ENCODE results near the gene POR. TPM values are rescaled to one million over a fixed set of nuclear protein-coding genes. Genes with fewer than 3 reads are reported as not detected.

POR gene
- total RNA-seq, 3 donors from 2014 or later: 40.8 to 63.6 (median 57.7) TPM

DNA sequence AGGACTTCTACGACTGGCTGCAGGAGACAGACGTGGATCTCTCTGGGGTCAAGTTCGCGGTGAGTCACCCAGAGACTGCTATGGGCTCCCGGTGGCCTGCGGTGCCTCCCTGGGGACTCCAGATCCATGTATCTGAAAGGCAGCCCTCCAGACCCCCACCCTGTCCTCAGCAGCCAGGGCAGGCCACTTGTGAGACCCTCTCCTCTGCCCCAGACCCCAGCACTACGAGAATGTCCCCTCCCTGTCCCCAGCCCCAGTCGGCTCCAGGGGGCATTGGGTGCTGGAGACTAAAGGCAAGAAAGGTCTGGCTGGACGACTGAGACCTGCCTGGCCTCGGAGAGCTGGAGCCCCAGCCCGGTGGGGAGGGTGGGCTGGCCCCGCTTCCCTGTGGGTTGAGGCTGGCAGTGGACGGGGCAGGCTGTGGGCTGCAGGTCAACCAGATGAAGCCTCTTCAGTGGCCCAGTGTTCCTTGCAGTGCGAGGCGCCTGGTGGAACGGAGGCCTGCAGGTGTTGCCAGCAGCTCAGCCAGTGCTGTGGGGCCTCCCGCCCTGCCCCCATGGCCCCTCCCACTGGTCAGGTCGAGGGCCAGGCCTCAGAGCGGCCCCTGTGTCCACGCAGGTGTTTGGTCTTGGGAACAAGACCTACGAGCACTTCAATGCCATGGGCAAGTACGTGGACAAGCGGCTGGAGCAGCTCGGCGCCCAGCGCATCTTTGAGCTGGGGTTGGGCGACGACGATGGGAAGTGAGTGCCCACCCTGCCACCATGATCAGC, 65.7 kb downstream of the POR start:
- Mint-ChIP-seq H3K4me1 (ENCODE audit: low read depth) (no peaks in the 10 kb centered on the region), H3K9me3 (no peaks in the 10 kb centered on the region), H3K36me3 (ENCODE audit: insufficient read depth) (peaks cover 3% of the 10 kb centered on the region), H3K27me3 (ENCODE audit: low read depth) (no peaks in the 10 kb centered on the region), H3K4me3 (no peak overlapping the region)
- DNase-seq (no peak), ATAC-seq (no peak)

DNA sequence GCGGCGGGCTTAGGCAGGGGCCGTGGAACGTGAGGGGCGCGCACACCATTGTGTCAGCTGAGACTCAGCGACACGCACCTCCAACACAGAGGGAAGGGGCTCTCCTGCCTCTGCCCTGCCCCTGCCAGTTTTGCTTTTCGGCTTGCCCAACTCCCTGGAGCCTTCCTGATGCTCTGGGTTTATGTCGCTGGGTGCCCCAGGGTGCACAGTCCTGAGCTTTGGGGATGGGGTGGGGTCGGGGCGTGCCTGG, 66.2 kb downstream of the POR start:
- ATAC-seq: no peak

GRCh38 chr7:75981453-75982305, 66.7 kb downstream of the POR start:
- ATAC-seq: no peak
- H3K36me3 Mint-ChIP-seq (ENCODE audit: insufficient read depth): peaks cover 3% of the 10 kb centered on the region
- H3K9me3 Mint-ChIP-seq: no peaks in the 10 kb centered on the region
- DNase-seq: no peak
- no peak overlapping the region for H3K4me3 Mint-ChIP-seq
- H3K4me1 Mint-ChIP-seq (ENCODE audit: low read depth): no peaks in the 10 kb centered on the region
- H3K27me3 Mint-ChIP-seq (ENCODE audit: low read depth): no peaks in the 10 kb centered on the region

More for the DNA sequence above, 66.2 kb downstream of the POR start:
- no peak overlapping the region for H3K4me3 Mint-ChIP-seq
- no peaks in the 10 kb centered on the region for H3K4me1 Mint-ChIP-seq (ENCODE audit: low read depth)
- no peaks in the 10 kb centered on the region for H3K27me3 Mint-ChIP-seq (ENCODE audit: low read depth)
- H3K9me3 Mint-ChIP-seq: no peaks in the 10 kb centered on the region
- H3K36me3 Mint-ChIP-seq (ENCODE audit: insufficient read depth): peaks cover 3% of the 10 kb centered on the region
- no peak for DNase-seq

DNA sequence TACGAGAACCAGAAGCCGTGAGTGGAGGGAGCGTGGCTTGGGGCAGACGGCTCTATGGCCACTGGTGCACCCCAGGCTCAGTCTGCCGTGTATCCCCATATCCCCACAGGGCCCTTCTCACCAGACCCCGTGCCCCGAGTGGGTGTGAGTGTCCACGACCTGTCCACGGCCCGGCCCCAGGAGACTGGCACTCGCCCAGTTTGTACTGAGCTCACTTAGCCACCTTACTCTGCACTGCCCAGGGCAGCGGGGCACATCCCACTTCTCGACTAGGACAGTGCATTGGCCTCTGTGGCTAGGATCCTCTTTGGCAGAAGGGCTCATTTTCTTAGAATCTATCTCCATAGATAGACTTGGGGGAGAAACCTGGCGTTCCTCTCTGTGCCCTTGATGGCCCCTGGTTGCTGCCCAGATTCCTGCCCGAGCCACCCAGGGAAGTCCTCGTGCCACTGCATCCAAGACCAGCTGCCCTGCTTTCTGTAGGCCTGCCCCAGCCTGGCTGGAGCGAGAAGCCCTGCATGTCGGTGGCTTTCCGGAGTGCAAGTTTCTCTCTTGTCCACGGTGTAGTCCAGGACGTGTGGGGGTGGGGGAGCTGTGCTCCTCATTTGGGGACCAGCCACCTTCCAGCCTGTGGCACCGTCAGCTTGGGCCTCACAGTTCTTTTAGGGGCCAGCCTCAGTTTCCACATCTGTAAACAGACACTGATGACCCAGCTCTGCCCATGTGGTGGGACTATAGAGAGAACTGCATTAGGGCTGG, 67.5 kb downstream of the POR start:
- ATAC-seq (no peak), DNase-seq (no peak)
- H3K36me3 Mint-ChIP-seq (ENCODE audit: insufficient read depth): peaks cover 6% of the 10 kb centered on the region
- H3K4me1 Mint-ChIP-seq (ENCODE audit: low read depth): peaks cover 2% of the 10 kb centered on the region
- H3K4me3 Mint-ChIP-seq: no peak overlapping the region
- H3K9me3 Mint-ChIP-seq: no peaks in the 10 kb centered on the region
- H3K27me3 Mint-ChIP-seq (ENCODE audit: low read depth): no peaks in the 10 kb centered on the region

- no peak overlapping the region for H3K4me3 Mint-ChIP-seq
- no peaks in the 10 kb centered on the region for H3K9me3 Mint-ChIP-seq
- peaks cover 6% of the 10 kb centered on the region for H3K36me3 Mint-ChIP-seq (ENCODE audit: insufficient read depth)
- H3K4me1 Mint-ChIP-seq (ENCODE audit: low read depth): peaks cover 2% of the 10 kb centered on the region
- no peaks in the 10 kb centered on the region for H3K27me3 Mint-ChIP-seq (ENCODE audit: low read depth)
- no peak for ATAC-seq
- DNase-seq: no peak
Measured at GRCh38 chr7:75983471-75984129, 68.6 kb downstream of the POR start.

DNA sequence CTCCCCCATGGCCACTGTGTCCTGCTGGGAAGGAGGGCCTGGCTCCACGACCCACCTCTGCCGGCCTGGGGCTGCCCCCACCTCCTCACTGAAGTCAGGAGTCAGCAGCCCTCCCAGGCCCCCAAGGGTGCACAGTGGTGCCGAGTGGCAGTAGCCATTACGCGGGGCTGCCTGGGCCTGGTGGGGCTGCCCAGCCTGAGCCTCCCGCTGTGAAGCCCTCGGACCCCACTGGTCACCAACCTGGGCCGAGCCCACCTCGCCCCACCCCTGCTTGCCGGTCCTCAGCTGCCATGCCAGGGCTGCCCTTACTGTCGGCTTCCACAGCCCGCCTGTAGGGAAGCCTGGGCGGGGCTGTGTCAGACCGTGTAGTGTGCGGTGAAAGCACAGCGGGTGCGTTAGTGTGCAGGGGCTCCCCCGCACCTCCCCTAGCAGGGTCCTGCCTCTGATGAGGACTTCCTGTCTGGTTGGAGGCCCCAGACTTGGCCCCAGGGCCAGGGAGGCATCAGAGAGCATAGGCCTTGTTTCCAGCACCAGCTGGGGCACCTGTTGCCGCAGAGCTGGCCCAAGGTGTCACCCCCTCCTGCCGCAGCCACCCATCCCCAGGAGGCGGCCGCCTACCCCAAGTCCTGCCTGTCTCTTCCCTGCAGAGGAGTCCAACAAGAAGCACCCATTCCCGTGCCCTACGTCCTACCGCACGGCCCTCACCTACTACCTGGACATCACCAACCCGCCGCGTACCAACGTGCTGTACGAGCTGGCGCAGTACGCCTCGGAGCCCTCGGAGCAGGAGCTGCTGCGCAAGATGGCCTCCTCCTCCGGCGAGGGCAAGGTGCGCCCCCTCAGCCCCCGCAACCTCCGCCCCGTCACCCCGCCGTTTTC, 69.4 kb downstream of the POR start:
- ATAC-seq (no peak), DNase-seq (no peak)
- Mint-ChIP-seq H3K9me3 (no peaks in the 10 kb centered on the region), H3K4me1 (ENCODE audit: low read depth) (peaks cover 2% of the 10 kb centered on the region), H3K36me3 (ENCODE audit: insufficient read depth) (peaks cover 6% of the 10 kb centered on the region), H3K27me3 (ENCODE audit: low read depth) (no peaks in the 10 kb centered on the region), H3K4me3 (no peak overlapping the region)

DNA sequence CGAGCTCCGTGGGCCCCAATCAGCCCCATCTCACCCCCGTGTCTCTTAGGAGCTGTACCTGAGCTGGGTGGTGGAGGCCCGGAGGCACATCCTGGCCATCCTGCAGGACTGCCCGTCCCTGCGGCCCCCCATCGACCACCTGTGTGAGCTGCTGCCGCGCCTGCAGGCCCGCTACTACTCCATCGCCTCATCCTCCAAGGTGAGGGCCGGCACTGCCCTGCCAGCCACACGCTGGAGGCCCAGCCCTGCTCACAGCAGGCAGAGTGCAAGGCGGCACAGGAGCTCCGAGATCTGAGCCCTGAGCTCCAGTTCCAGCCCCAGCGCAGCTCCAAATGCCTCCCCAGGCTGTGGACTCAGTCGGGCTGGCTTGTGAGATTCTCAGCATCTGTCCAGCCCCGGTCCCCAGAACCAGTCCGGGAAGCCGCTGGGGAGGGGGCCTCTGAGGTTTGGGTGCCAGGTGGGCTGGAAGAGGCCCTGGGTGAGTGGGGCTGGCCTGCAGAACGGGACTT, 70.1 kb downstream of the POR start:
- Mint-ChIP-seq H3K4me1 (ENCODE audit: low read depth) (peaks cover 8% of the 10 kb centered on the region), H3K36me3 (ENCODE audit: insufficient read depth) (peaks cover 5% of the 10 kb centered on the region), H3K4me3 (no peak overlapping the region), H3K27me3 (ENCODE audit: low read depth) (no peaks in the 10 kb centered on the region), H3K9me3 (no peaks in the 10 kb centered on the region)
- no peak for ATAC-seq
- DNase-seq: no peak

DNA sequence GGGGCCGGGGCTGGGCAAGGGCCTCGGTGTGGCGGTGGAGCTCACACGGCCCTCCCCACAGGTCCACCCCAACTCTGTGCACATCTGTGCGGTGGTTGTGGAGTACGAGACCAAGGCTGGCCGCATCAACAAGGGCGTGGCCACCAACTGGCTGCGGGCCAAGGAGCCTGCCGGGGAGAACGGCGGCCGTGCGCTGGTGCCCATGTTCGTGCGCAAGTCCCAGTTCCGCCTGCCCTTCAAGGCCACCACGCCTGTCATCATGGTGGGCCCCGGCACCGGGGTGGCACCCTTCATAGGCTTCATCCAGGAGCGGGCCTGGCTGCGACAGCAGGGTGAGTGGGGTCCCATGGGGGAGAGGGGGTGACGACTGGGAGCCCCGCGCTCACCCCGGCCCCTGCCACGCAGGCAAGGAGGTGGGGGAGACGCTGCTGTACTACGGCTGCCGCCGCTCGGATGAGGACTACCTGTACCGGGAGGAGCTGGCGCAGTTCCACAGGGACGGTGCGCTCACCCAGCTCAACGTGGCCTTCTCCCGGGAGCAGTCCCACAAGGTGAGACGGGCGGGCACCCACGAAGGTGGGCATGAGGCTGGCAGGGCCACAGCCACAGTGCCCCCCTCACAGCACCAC, 70.7 kb downstream of the POR start:
- peaks cover 3% of the 10 kb centered on the region for H3K36me3 Mint-ChIP-seq (ENCODE audit: insufficient read depth)
- H3K4me1 Mint-ChIP-seq (ENCODE audit: low read depth): peaks cover 8% of the 10 kb centered on the region
- H3K9me3 Mint-ChIP-seq: no peaks in the 10 kb centered on the region
- no peak for ATAC-seq
- no peak for DNase-seq
- no peak overlapping the region for H3K4me3 Mint-ChIP-seq
- no peaks in the 10 kb centered on the region for H3K27me3 Mint-ChIP-seq (ENCODE audit: low read depth)

GRCh38 chr7:75986147-75986781, 71.3 kb downstream of the POR start:
- Mint-ChIP-seq H3K36me3 (ENCODE audit: insufficient read depth) (peaks cover 3% of the 10 kb centered on the region), H3K4me3 (no peak overlapping the region), H3K27me3 (ENCODE audit: low read depth) (no peaks in the 10 kb centered on the region), H3K9me3 (no peaks in the 10 kb centered on the region), H3K4me1 (ENCODE audit: low read depth) (peaks cover 11% of the 10 kb centered on the region)
- ATAC-seq (no peak), DNase-seq (no peak)

DNA sequence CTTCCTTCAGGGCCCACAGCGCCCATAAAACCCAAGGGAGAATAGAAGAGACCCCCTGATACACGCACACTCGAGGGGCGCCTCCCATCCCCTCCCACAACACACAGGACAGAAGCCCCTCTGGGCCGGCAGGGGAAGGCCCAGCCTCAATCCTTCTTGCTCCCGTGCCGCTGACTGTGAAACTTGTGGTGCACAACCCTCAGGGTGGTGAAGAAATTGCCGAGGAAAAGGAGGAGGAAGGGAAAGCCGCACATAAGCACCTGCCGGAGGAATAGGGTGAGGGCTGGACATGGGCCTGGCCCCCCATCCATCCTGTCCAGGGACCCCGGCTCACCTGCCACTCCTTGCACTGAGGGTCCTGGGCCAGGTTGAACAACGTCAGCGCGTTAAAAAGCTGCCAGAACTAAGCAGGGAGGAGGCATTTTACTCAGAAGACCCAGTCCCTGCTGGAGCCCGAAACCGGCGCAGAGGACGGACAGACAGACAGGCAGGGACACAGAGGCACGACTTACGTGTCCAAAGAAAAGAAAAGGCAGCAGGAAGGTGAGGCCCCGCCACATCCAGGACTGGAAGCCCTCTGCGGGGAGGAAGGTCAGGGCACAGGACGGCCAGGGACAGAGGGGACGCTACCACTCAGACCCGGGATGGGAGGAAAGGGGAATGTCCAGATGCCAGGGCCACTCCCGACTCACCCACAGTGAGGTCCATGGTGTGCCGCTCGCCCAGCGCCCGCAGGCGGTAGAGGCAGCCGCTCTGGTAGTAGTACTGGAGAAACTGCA, 72.3 kb downstream of the POR start:
- ATAC-seq (no peak), DNase-seq (no peak)
- H3K27me3 Mint-ChIP-seq (ENCODE audit: low read depth): no peaks in the 10 kb centered on the region
- H3K36me3 Mint-ChIP-seq (ENCODE audit: insufficient read depth): peaks cover 3% of the 10 kb centered on the region
- peaks cover 11% of the 10 kb centered on the region for H3K4me1 Mint-ChIP-seq (ENCODE audit: low read depth)
- H3K9me3 Mint-ChIP-seq: no peaks in the 10 kb centered on the region
- no peak overlapping the region for H3K4me3 Mint-ChIP-seq

GRCh38 chr7:75987805-75988567, 73.0 kb downstream of the POR start:
- H3K9me3 Mint-ChIP-seq: no peaks in the 10 kb centered on the region
- peaks cover 11% of the 10 kb centered on the region for H3K4me1 Mint-ChIP-seq (ENCODE audit: low read depth)
- no peak for ATAC-seq
- no peak overlapping the region for H3K4me3 Mint-ChIP-seq
- H3K36me3 Mint-ChIP-seq (ENCODE audit: insufficient read depth): peaks cover 3% of the 10 kb centered on the region
- no peaks in the 10 kb centered on the region for H3K27me3 Mint-ChIP-seq (ENCODE audit: low read depth)
- no peak for DNase-seq
